Activated B cell treated with CpG ODN at 0.5 μM for 24 hours (primary cell): Measurements from ENCODE around the gene SP2. TPM values are rescaled to one million over a fixed set of nuclear protein-coding genes. Genes with fewer than 3 reads are reported as not detected.

ENCODE experiments used
- ATAC-seq: fragments of 200-7000 bp; cut with Tn5 transposase; one replicate; pipeline ENCODE4 v1.10.0; 2021; ENCODE audit warnings: low read depth, mild to moderate bottlenecking, moderate library complexity
- CTCF ChIA-PET: fragments of 350-600 bp; sonication (Branson Sonifier 250); formaldehyde crosslinking; loops from one replicate; lab custom pipeline; 2021; ENCODE audit warnings: antibody characterized with exemption; lab: Charles Lee
- POLR2A ChIA-PET: fragments of 350-600 bp; sonication (Branson Sonifier 250); formaldehyde crosslinking; loops from one replicate; lab custom pipeline; 2021; ENCODE audit warnings: antibody characterized with exemption; lab: Charles Lee
- DNase-seq: peaks from one replicate; pipeline ENCODE4 v3.0.0; 2022
- H3K27ac Mint-ChIP-seq: one replicate; pipeline ENCODE4 v1.8.0; 2020; ENCODE audit warnings: mixed read lengths
- H3K27me3 Mint-ChIP-seq: one replicate; pipeline ENCODE4 v1.8.0; 2021; ENCODE audit warnings: mixed read lengths
- H3K36me3 Mint-ChIP-seq: one replicate; pipeline ENCODE4 v1.8.0; 2021; ENCODE audit warnings: low read depth, mixed read lengths
- H3K4me1 Mint-ChIP-seq: one replicate; pipeline ENCODE4 v1.8.0; 2021; ENCODE audit warnings: mixed read lengths
- H3K4me3 Mint-ChIP-seq: one replicate; pipeline ENCODE4 v1.8.0; 2020; ENCODE audit warnings: mild to moderate bottlenecking, mixed read lengths
- H3K9me3 Mint-ChIP-seq: one replicate; pipeline ENCODE4 v1.8.0; 2020; ENCODE audit warnings: mixed read lengths
- CTCF ChIP-seq: fragments of 200-600 bp; IDR thresholded peaks from one replicate; pipeline ENCODE4 v1.8.0; 2022; ENCODE audit warnings: antibody characterized with exemption, mild to moderate bottlenecking
- intact Hi-C: fragments of 100-400 bp; cut with micrococcal nuclease; formaldehyde crosslinking; loops from one replicate; pipeline ENCODE4 v1.15.1; 2024
- total RNA-seq: library from RNA; stranded (reverse); gene quantifications from 2 replicates; pipeline ENCODE4 v1.2.3, GENCODE V29; 2022

Gene SP2
- total RNA-seq, 1 donor from 2014 or later = 28.5 TPM

DNA sequence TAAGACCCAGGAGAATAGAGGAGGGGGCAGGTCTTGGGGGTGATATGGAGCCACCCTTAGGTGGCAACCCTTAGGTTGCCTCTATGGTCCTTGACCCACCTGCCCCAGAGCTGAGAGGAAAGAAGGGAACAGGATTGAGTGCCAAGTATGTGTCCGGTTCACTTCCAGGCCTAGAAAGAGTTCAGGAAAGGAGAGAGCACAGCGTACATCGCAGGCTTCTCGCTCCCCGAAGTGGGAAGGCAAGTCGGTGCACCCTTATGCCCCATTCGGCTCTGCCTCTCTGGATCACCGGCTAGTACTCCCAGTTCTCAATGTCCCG, 45.7 kb upstream of the SP2 start:
- DNase-seq (no peak), ATAC-seq (no peak)
- H3K36me3 Mint-ChIP-seq = no peaks in the 10 kb centered on the region
- no peak overlapping the region for H3K27ac Mint-ChIP-seq
- intact Hi-C loops = no loop called here
- no peaks in the 10 kb centered on the region for H3K9me3 Mint-ChIP-seq
- H3K4me1 Mint-ChIP-seq = peaks cover 25% of the 10 kb centered on the region
- peaks cover 69% of the 10 kb centered on the region for H3K27me3 Mint-ChIP-seq
- peak overlapping the region; percentile 50 for H3K4me3 Mint-ChIP-seq
- ChIA-PET POLR2A (interaction anchor here (2.2 to 2.4 kb wide), 2 partner anchors 19 to 45 kb away, joined by 6 to 16 read pairs; partner anchors contain the start of genes LRRC46, MRPL10 and SP2), CTCF (interaction anchor here (1.1 to 3.9 kb wide), 3 partner anchors 9 to 39 kb away, joined by 4 to 29 read pairs (median 6); partner anchors contain the start of gene SCRN2)
- no peak for TF ChIP-seq CTCF

- DNase-seq = peak; percentile 51
- CTCF ChIA-PET = interaction anchor here (1.1 to 1.9 kb wide), 2 partner anchors 10 to 39 kb away, joined by 4 to 6 read pairs; partner anchors contain the start of gene SCRN2
Observed at GRCh38 chr17:47850692-47851573, 45.1 kb upstream of the SP2 start, which contains the start of gene SP6. TSS of gene SP6 (minus strand) at chr17:47851163. CDS start at chr17:47848429, 2,734 bp downstream.

DNA sequence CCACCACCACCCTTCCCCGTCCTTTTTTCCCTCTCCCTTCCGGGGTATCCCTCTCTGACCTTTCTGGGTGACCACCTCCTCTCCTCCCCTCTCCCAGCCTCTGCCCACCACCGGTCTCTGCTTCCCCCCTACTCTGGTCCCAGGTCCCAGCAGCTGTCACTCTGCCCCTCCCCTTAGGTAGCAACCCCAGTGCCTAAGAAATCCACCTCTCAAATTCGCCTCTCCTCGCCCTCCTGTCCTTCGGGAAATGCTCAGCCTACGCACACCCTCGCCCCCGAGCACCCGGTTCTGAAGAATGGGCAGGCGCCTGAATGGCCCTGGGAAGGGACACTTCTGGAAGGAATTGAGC, 44.3 kb upstream of the SP2 start:
- ChIA-PET POLR2A (interaction anchor here (1.4 to 2.4 kb wide), 2 partner anchors 21 to 43 kb away, joined by 5 to 16 read pairs; partner anchors contain the start of genes LRRC46, MRPL10 and SP2), CTCF (no interaction called here)
- ATAC-seq (no peak), DNase-seq (no peak)
- Mint-ChIP-seq H3K36me3 (no peaks in the 10 kb centered on the region), H3K4me3 (peak overlapping the region; percentile 61), H3K27ac (no peak overlapping the region), H3K27me3 (peaks cover 79% of the 10 kb centered on the region), H3K9me3 (no peaks in the 10 kb centered on the region), H3K4me1 (peaks cover 25% of the 10 kb centered on the region)
- intact Hi-C loops = loop anchor here (1.0 kb wide), 1 partner anchor 8 kb away; no protein-coding TSS in a partner anchor
- no peak for TF ChIP-seq CTCF

More at GRCh38 chr17:47850692-47851573, 45.1 kb upstream of the SP2 start, which contains the start of gene SP6:
- peaks cover 25% of the 10 kb centered on the region for H3K4me1 Mint-ChIP-seq
- H3K27ac Mint-ChIP-seq = no peak within 1 kb of the TSS
- intact Hi-C loops = loop anchor here (1.0 kb wide), 1 partner anchor 8 kb away; no protein-coding TSS in a partner anchor
- peaks cover 73% of the 10 kb centered on the region for H3K27me3 Mint-ChIP-seq
- POLR2A ChIA-PET = interaction anchor here (0.7 to 2.4 kb wide), 3 partner anchors 20 to 199 kb away, joined by 5 to 16 read pairs (median 6); partner anchors contain the start of genes LRRC46, MRPL10 and SP2
- no peaks in the 10 kb centered on the region for H3K36me3 Mint-ChIP-seq
- TF ChIP-seq CTCF = no peak
- H3K4me3 Mint-ChIP-seq = peak within 1 kb of the TSS; percentile 61
- ATAC-seq = peak; percentile 89
- no peaks in the 10 kb centered on the region for H3K9me3 Mint-ChIP-seq

- Mint-ChIP-seq H3K36me3 (no peaks in the 10 kb centered on the region), H3K9me3 (no peaks in the 10 kb centered on the region), H3K4me1 (peaks cover 20% of the 10 kb centered on the region), H3K4me3 (peak overlapping the region; percentile 61), H3K27ac (no peak overlapping the region), H3K27me3 (peaks cover 80% of the 10 kb centered on the region)
- ChIA-PET POLR2A (interaction anchor here (1.4 to 2.4 kb wide), 2 partner anchors 21 to 43 kb away, joined by 5 to 16 read pairs; partner anchors contain the start of genes LRRC46, MRPL10 and SP2), CTCF (interaction anchor here (1.3 kb wide), 1 partner anchor 11 kb away, joined by 3 read pairs; the partner anchor contains the start of gene SCRN2)
- DNase-seq (no peak), ATAC-seq (peak; percentile 36)
- intact Hi-C loops = no loop called here
- no peak for TF ChIP-seq CTCF
Observed at GRCh38 chr17:47852113-47852949, 43.7 kb upstream of the SP2 start.
